IPS-NIHi11 (cell line): ENCODE data around the gene HSFY2.
"Not testable (repeated sequence)": the region's sequence is repeated elsewhere in the genome, so short reads cannot be mapped to it uniquely, and the experiment has no call there.

ENCODE experiments used
- DNase-seq: peaks from one replicate; pipeline ENCODE4 v3.0.0; 2012; ENCODE audit warnings: mixed read lengths, low spot score

HSFY2 gene

GRCh38 chrY:18773635-18774034 is at the start of gene HSFY2:
Gene HSFY2, minus strand, starts transcription at chrY:18773735. Its CDS starts 117 bp downstream, at chrY:18773618.
- not testable (repeated sequence) for DNase-seq

GRCh38 chrY:18815751-18816150 is 42.2 kb upstream of the HSFY2 start:
- not testable (repeated sequence) for DNase-seq

- not testable (repeated sequence) for DNase-seq
Measured at GRCh38 chrY:18788757-18789406, 15.3 kb upstream of the HSFY2 start.

- DNase-seq, result not testable (repeated sequence)
Measured at GRCh38 chrY:18754077-18754476, 19.5 kb downstream of the HSFY2 start.

- DNase-seq, result not testable (repeated sequence)
Measured at GRCh38 chrY:18753133-18753815, 20.3 kb downstream of the HSFY2 start.

GRCh38 chrY:18723714-18724113 is 49.8 kb downstream of the HSFY2 start:
- DNase-seq, result not testable (repeated sequence)
